Chondrocyte (in vitro differentiated cells): ENCODE data around the gene ZDHHC7. TPM values are rescaled to one million over a fixed set of nuclear protein-coding genes. Genes with fewer than 3 reads are reported as not detected.

Source experiments
- DNase-seq: peaks from one replicate; pipeline ENCODE4 v3.0.0; 2021; ENCODE audit warnings: mixed read lengths, low spot score
- H3K27ac Mint-ChIP-seq: one replicate; pipeline ENCODE4 v1.8.0; 2021; ENCODE audit warnings: mild to moderate bottlenecking, moderate library complexity, mixed read lengths; ENCODE audit not compliant: unreplicated experiment
- H3K27me3 Mint-ChIP-seq: 2 replicates; pipeline ENCODE4 v1.8.0; 2021; ENCODE audit warnings: low read depth, mixed read lengths
- H3K36me3 Mint-ChIP-seq: 2 replicates; pipeline ENCODE4 v1.8.0; 2021; ENCODE audit warnings: low read depth, mixed read lengths
- H3K4me1 Mint-ChIP-seq: 2 replicates; pipeline ENCODE4 v1.8.0; 2021; ENCODE audit warnings: low read depth, mild to moderate bottlenecking, mixed read lengths
- H3K4me3 Mint-ChIP-seq: one replicate; pipeline ENCODE4 v1.8.0; 2021; ENCODE audit warnings: mild to moderate bottlenecking, moderate library complexity, mixed read lengths; ENCODE audit not compliant: unreplicated experiment
- H3K9me3 Mint-ChIP-seq: 2 replicates; pipeline ENCODE4 v1.8.0; 2021; ENCODE audit warnings: low read depth, mixed read lengths
- total RNA-seq: library from RNA; stranded (reverse); gene quantifications from 3 replicates; pipeline ENCODE4 v1.2.1, GENCODE V29; 2021
- TF ChIP-seq, protein P1 (sequence below): fragments of 200-600 bp; sonication (generic); IDR thresholded peaks from 2 replicates; pipeline ENCODE4 v1.5.0; 2021; ENCODE audit warnings: antibody characterized with exemption, mild to moderate bottlenecking, moderate library complexity

The ZDHHC7 gene
- total RNA-seq, 1 donor from 2014 or later: 50.2 TPM

DNA sequence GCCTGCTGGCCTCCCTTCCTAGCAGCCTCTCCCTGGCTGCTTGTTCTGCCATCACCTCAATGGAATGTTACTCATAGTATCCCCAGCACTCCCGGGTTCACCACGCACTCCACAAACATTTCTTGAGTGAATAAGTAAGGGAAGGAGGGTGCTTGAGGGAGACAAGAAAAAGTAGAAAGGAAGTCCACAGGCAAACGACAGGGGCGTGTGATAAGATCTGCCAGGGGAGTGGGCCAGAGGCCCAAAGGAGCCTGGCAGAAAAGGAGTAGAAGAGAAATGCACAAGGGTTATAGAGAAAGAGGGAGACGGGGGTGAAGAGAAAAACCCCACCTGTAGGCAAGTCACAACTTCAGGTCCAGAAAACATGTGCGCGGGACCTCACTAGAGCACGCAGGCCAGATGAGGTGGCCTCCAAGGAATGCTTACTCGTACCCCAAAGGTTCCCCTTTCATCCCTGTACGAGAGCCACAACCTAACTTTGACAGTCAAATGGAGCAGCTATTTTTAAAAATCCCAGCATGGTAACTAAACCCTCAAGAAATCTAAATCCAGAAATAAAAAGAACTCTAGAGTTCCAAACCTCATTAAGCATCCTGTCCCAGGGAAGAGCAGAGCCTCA lies 6.6 kb downstream of the ZDHHC7 start:
- H3K9me3 Mint-ChIP-seq: no peaks in the 10 kb centered on the region
- TF ChIP-seq, protein P1, sequence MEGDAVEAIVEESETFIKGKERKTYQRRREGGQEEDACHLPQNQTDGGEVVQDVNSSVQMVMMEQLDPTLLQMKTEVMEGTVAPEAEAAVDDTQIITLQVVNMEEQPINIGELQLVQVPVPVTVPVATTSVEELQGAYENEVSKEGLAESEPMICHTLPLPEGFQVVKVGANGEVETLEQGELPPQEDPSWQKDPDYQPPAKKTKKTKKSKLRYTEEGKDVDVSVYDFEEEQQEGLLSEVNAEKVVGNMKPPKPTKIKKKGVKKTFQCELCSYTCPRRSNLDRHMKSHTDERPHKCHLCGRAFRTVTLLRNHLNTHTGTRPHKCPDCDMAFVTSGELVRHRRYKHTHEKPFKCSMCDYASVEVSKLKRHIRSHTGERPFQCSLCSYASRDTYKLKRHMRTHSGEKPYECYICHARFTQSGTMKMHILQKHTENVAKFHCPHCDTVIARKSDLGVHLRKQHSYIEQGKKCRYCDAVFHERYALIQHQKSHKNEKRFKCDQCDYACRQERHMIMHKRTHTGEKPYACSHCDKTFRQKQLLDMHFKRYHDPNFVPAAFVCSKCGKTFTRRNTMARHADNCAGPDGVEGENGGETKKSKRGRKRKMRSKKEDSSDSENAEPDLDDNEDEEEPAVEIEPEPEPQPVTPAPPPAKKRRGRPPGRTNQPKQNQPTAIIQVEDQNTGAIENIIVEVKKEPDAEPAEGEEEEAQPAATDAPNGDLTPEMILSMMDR: no peak
- H3K27ac Mint-ChIP-seq: peak overlapping the region; percentile 99
- peaks cover 82% of the 10 kb centered on the region for H3K4me1 Mint-ChIP-seq
- no peaks in the 10 kb centered on the region for H3K36me3 Mint-ChIP-seq
- peak overlapping the region; percentile 61 for H3K4me3 Mint-ChIP-seq
- no peak for DNase-seq
- H3K27me3 Mint-ChIP-seq: no peaks in the 10 kb centered on the region

DNA sequence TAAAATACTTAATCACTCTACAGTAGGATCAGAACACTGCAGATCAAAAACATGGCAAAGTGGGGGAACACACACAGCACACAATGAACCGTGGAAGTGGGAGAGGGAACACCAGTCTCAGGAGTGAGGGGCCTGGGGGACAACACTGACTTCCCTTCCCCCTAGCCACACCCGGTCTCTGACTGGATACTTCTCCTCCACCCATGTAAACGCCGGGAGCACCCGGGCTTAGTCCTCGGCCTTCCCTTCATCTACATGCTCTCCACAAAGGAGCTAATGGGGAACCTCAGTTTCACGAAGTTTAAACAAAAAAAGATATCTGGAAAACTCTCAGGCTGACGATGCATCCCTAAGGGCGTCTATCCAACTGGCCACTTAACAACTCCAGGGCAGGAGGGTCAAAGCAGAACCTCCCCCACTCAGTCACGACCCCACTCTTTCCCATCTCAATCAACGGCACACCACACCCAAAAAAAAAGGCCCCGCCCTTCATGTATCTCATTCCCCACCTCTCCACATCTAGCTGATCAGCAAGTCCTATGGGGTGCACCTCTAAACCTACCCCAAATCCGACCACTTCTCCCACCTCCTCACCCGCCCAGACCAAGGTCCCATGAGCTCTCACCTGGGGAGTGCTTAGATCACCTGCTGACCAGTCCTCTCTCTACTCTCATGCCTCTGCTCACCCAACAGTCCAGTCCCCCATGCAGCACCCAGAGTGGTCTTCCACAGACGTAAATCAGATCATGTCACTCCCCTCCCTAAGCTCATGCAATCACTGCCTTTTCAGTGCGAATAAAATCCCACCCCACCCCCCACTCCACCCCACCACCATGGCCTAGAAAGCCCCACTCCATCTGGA lies 7.4 kb downstream of the ZDHHC7 start:
- TF ChIP-seq, protein P1: no peak
- H3K4me3 Mint-ChIP-seq: peak overlapping the region; percentile 32
- no peaks in the 10 kb centered on the region for H3K9me3 Mint-ChIP-seq
- DNase-seq: no peak
- H3K27me3 Mint-ChIP-seq: no peaks in the 10 kb centered on the region
- H3K27ac Mint-ChIP-seq: peak overlapping the region; percentile 99
- H3K4me1 Mint-ChIP-seq: peaks cover 84% of the 10 kb centered on the region
- H3K36me3 Mint-ChIP-seq: no peaks in the 10 kb centered on the region

DNA sequence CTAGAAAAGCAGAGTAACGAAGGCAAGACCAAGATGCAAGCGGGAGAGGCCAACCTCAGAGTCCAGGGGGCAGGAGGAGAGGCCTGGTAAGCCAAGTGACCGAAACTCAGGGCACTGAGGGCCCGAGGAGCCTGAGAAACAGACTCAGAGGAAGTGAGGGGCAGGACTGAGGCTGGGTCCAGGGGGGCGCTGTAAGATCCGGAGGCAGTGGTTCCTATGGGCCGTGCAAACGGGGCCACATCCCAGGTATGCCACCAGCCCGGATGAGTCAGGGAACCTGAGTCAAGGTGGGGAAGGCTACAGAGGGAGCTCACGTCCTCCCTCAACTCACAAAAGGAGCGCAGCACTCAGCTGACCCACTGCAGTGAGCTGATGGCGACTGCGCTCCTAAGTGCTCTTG lies 8.3 kb downstream of the ZDHHC7 start:
- Mint-ChIP-seq H3K36me3 (no peaks in the 10 kb centered on the region), H3K4me3 (no peak overlapping the region)

DNA sequence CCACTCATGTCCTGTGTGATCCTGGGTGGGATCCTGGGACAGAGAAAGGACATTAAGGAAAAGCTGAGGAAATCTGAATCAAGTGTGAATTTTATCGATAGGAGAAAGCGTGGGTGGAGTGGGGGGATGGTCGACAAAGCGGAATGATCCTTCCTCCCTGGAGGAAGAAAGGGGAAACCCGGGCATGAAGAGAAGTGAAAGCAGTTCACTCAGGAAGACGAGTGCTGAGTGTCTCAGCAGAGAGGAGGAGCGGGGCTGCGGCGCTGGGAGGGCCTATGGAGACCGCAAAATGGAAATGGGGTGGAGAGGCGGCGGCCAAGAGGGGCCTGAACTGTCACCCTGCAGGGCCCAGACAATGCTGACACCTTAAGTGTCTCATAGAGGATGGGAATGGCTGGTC lies 8.7 kb downstream of the ZDHHC7 start:
- Mint-ChIP-seq H3K4me1 (peaks cover 87% of the 10 kb centered on the region), H3K9me3 (no peaks in the 10 kb centered on the region), H3K27ac (peak overlapping the region; percentile 91), H3K27me3 (no peaks in the 10 kb centered on the region), H3K36me3 (no peaks in the 10 kb centered on the region), H3K4me3 (peak overlapping the region; percentile 11)
- TF ChIP-seq, protein P1: no peak
- DNase-seq: no peak

More for the DNA sequence above, 8.3 kb downstream of the ZDHHC7 start:
- no peaks in the 10 kb centered on the region for H3K9me3 Mint-ChIP-seq
- TF ChIP-seq, protein P1: no peak
- peaks cover 86% of the 10 kb centered on the region for H3K4me1 Mint-ChIP-seq
- peak overlapping the region; percentile 91 for H3K27ac Mint-ChIP-seq
- H3K27me3 Mint-ChIP-seq: no peaks in the 10 kb centered on the region
- DNase-seq: no peak

DNA sequence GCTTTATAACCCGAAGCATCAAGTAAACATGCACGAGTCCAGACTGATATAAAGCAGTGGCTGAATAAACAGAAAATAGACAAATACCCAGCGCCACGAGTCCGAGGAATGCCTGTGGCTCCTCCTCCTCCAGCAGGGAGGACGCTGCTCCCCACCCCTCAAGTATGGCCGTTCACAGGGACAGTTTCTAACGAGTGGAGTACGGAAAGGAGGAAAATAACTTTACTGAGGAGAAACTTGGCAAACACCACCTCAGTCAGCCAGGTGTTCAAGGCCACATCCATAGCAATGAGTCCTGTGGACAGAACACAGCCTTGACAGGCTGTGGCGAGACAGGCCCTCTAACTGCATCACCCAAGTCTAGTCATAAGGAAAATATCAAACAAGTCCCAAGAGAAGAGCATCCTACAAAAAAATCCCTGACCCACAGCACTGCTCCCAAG lies 9.2 kb downstream of the ZDHHC7 start:
- Mint-ChIP-seq H3K4me3 (no peak overlapping the region), H3K27ac (peak overlapping the region; percentile 91), H3K4me1 (peaks cover 83% of the 10 kb centered on the region), H3K36me3 (no peaks in the 10 kb centered on the region), H3K27me3 (no peaks in the 10 kb centered on the region), H3K9me3 (no peaks in the 10 kb centered on the region)
- TF ChIP-seq, protein P1: no peak
- no peak for DNase-seq
